ENCODE measurements around the gene GJB3.

Gene GJB3

GRCh38 chr1:34746785-34747637 is 34.0 kb upstream of the GJB3 start:
- Histone ChIP-seq H3K27me3 (ENCODE audit: control insufficient read depth in 1 of 2, insufficient read depth in 2 of 2, low read length in 2 of 2) (peaks cover 0 to 4% of the 10 kb centered on the region in 2 donors), H3K36me3 (ENCODE audit: insufficient read depth, low read length) (no peaks in the 10 kb centered on the region), H3K9ac (ENCODE audit: low read length) (no peak overlapping the region), H3K27ac (ENCODE audit: low read depth, low read length) (no peak overlapping the region), H3K4me1 (ENCODE audit: insufficient read depth, low read length) (no peaks in the 10 kb centered on the region), H3K9me3 (ENCODE audit: low read length) (no peaks in the 10 kb centered on the region), H3K4me3 (ENCODE audit: low read depth in 1 of 2, low read length in 2 of 2) (no peak overlapping the region)

- no peak overlapping the region for H3K9ac ChIP-seq (ENCODE audit: low read length)
- H3K9me3 ChIP-seq (ENCODE audit: low read length), result no peaks in the 10 kb centered on the region
- no peaks in the 10 kb centered on the region for H3K27me3 ChIP-seq (ENCODE audit: control insufficient read depth in 1 of 2, insufficient read depth in 2 of 2, low read length in 2 of 2)
- H3K4me3 ChIP-seq (ENCODE audit: low read depth in 1 of 2, low read length in 2 of 2), result no peak overlapping the region
- H3K4me1 ChIP-seq (ENCODE audit: insufficient read depth, low read length), result no peaks in the 10 kb centered on the region
- H3K27ac ChIP-seq (ENCODE audit: low read depth, low read length), result no peak overlapping the region
- H3K36me3 ChIP-seq (ENCODE audit: insufficient read depth, low read length), result no peaks in the 10 kb centered on the region
Observed at GRCh38 chr1:34747638-34747941, 33.4 kb upstream of the GJB3 start.

- Histone ChIP-seq H3K4me1 (ENCODE audit: insufficient read depth, low read length) (no peaks in the 10 kb centered on the region), H3K4me3 (ENCODE audit: low read depth in 1 of 2, low read length in 2 of 2) (no peak overlapping the region), H3K9me3 (ENCODE audit: low read length) (no peaks in the 10 kb centered on the region), H3K27me3 (ENCODE audit: control insufficient read depth in 1 of 2, insufficient read depth in 2 of 2, low read length in 2 of 2) (no peaks in the 10 kb centered on the region), H3K9ac (ENCODE audit: low read length) (no peak overlapping the region), H3K27ac (ENCODE audit: low read depth, low read length) (no peak overlapping the region), H3K36me3 (ENCODE audit: insufficient read depth, low read length) (no peaks in the 10 kb centered on the region)
Observed at GRCh38 chr1:34749992-34750391, 31.0 kb upstream of the GJB3 start.

- no peak overlapping the region for H3K27ac ChIP-seq (ENCODE audit: low read depth, low read length)
- no peaks in the 10 kb centered on the region for H3K36me3 ChIP-seq (ENCODE audit: insufficient read depth, low read length)
- H3K4me1 ChIP-seq (ENCODE audit: insufficient read depth, low read length), result no peaks in the 10 kb centered on the region
- H3K9ac ChIP-seq (ENCODE audit: low read length), result no peak overlapping the region
- H3K9me3 ChIP-seq (ENCODE audit: low read length), result no peaks in the 10 kb centered on the region
- no peaks in the 10 kb centered on the region for H3K27me3 ChIP-seq (ENCODE audit: control insufficient read depth in 1 of 2, insufficient read depth in 2 of 2, low read length in 2 of 2)
- H3K4me3 ChIP-seq (ENCODE audit: low read depth in 1 of 2, low read length in 2 of 2), result no peak overlapping the region
Observed at GRCh38 chr1:34750610-34751009, 30.4 kb upstream of the GJB3 start.

GRCh38 chr1:34753163-34753562 is 27.9 kb upstream of the GJB3 start:
- Histone ChIP-seq H3K9ac (ENCODE audit: low read length) (no peak overlapping the region), H3K4me1 (ENCODE audit: insufficient read depth, low read length) (no peaks in the 10 kb centered on the region), H3K27me3 (ENCODE audit: control insufficient read depth in 1 of 2, insufficient read depth in 2 of 2, low read length in 2 of 2) (no peaks in the 10 kb centered on the region), H3K9me3 (ENCODE audit: low read length) (no peaks in the 10 kb centered on the region), H3K4me3 (ENCODE audit: low read depth in 1 of 2, low read length in 2 of 2) (no peak overlapping the region), H3K36me3 (ENCODE audit: insufficient read depth, low read length) (no peaks in the 10 kb centered on the region), H3K27ac (ENCODE audit: low read depth, low read length) (no peak overlapping the region)

GRCh38 chr1:34754964-34755637 is 25.9 kb upstream of the GJB3 start, which contains the start of gene GJB5:
Gene GJB5, plus strand, starts transcription at chr1:34755047. Its CDS starts 2,284 bp downstream, at chr1:34757331.
- Histone ChIP-seq H3K27ac (ENCODE audit: low read depth, low read length) (no peak within 1 kb of the TSS), H3K36me3 (ENCODE audit: insufficient read depth, low read length) (no peaks in the 10 kb centered on the region), H3K9ac (ENCODE audit: low read length) (no peak within 1 kb of the TSS), H3K4me1 (ENCODE audit: insufficient read depth, low read length) (no peaks in the 10 kb centered on the region), H3K9me3 (ENCODE audit: low read length) (no peaks in the 10 kb centered on the region), H3K27me3 (ENCODE audit: control insufficient read depth in 1 of 2, insufficient read depth in 2 of 2, low read length in 2 of 2) (no peaks in the 10 kb centered on the region), H3K4me3 (ENCODE audit: low read depth in 1 of 2, low read length in 2 of 2) (no peak within 1 kb of the TSS)

GRCh38 chr1:34755961-34756360 is 25.1 kb upstream of the GJB3 start:
- H3K36me3 ChIP-seq (ENCODE audit: insufficient read depth, low read length), result no peaks in the 10 kb centered on the region

GRCh38 chr1:34757386-34757785 is 23.6 kb upstream of the GJB3 start:
- H3K27ac ChIP-seq (ENCODE audit: low read depth, low read length), result no peak overlapping the region
- H3K4me3 ChIP-seq (ENCODE audit: low read depth in 1 of 2, low read length in 2 of 2), result no peak overlapping the region
- H3K27me3 ChIP-seq (ENCODE audit: control insufficient read depth in 1 of 2, insufficient read depth in 2 of 2, low read length in 2 of 2), result no peaks in the 10 kb centered on the region
- no peaks in the 10 kb centered on the region for H3K4me1 ChIP-seq (ENCODE audit: insufficient read depth, low read length)
- H3K9me3 ChIP-seq (ENCODE audit: low read length), result no peaks in the 10 kb centered on the region
- H3K9ac ChIP-seq (ENCODE audit: low read length), result no peak overlapping the region
- no peaks in the 10 kb centered on the region for H3K36me3 ChIP-seq (ENCODE audit: insufficient read depth, low read length)

More at GRCh38 chr1:34755961-34756360, 25.1 kb upstream of the GJB3 start:
- no peaks in the 10 kb centered on the region for H3K9me3 ChIP-seq (ENCODE audit: low read length)
- H3K4me3 ChIP-seq (ENCODE audit: low read depth in 1 of 2, low read length in 2 of 2), result no peak overlapping the region
- H3K27me3 ChIP-seq (ENCODE audit: control insufficient read depth in 1 of 2, insufficient read depth in 2 of 2, low read length in 2 of 2), result no peaks in the 10 kb centered on the region
- no peak overlapping the region for H3K27ac ChIP-seq (ENCODE audit: low read depth, low read length)
- H3K9ac ChIP-seq (ENCODE audit: low read length), result no peak overlapping the region
- H3K4me1 ChIP-seq (ENCODE audit: insufficient read depth, low read length), result no peaks in the 10 kb centered on the region

GRCh38 chr1:34758751-34759150 is 22.3 kb upstream of the GJB3 start:
- Histone ChIP-seq H3K9me3 (ENCODE audit: low read length) (no peaks in the 10 kb centered on the region), H3K27me3 (ENCODE audit: control insufficient read depth in 1 of 2, insufficient read depth in 2 of 2, low read length in 2 of 2) (no peaks in the 10 kb centered on the region), H3K27ac (ENCODE audit: low read depth, low read length) (no peak overlapping the region), H3K4me3 (ENCODE audit: low read depth in 1 of 2, low read length in 2 of 2) (no peak overlapping the region), H3K36me3 (ENCODE audit: insufficient read depth, low read length) (no peaks in the 10 kb centered on the region), H3K4me1 (ENCODE audit: insufficient read depth, low read length) (no peaks in the 10 kb centered on the region), H3K9ac (ENCODE audit: low read length) (no peak overlapping the region)

GRCh38 chr1:34759503-34760357 is 21.3 kb upstream of the GJB3 start, which contains the start of gene GJB4:
Gene GJB4, plus strand, starts transcription at chr1:34759740. Its CDS starts 1,515 bp downstream, at chr1:34761255.
- Histone ChIP-seq H3K4me1 (ENCODE audit: insufficient read depth, low read length) (no peaks in the 10 kb centered on the region), H3K9me3 (ENCODE audit: low read length) (no peaks in the 10 kb centered on the region), H3K9ac (ENCODE audit: low read length) (no peak within 1 kb of the TSS), H3K27ac (ENCODE audit: low read depth, low read length) (no peak within 1 kb of the TSS), H3K4me3 (ENCODE audit: low read depth in 1 of 2, low read length in 2 of 2) (no peak within 1 kb of the TSS), H3K36me3 (ENCODE audit: insufficient read depth, low read length) (no peaks in the 10 kb centered on the region), H3K27me3 (ENCODE audit: control insufficient read depth in 1 of 2, insufficient read depth in 2 of 2, low read length in 2 of 2) (no peaks in the 10 kb centered on the region)

- Histone ChIP-seq H3K27me3 (ENCODE audit: control insufficient read depth in 1 of 2, insufficient read depth in 2 of 2, low read length in 2 of 2) (no peaks in the 10 kb centered on the region), H3K9ac (ENCODE audit: low read length) (no peak overlapping the region)
Observed at GRCh38 chr1:34761176-34761761, 19.7 kb upstream of the GJB3 start.

More at GRCh38 chr1:34761176-34761761, 19.7 kb upstream of the GJB3 start:
- no peaks in the 10 kb centered on the region for H3K36me3 ChIP-seq (ENCODE audit: insufficient read depth, low read length)
- no peaks in the 10 kb centered on the region for H3K9me3 ChIP-seq (ENCODE audit: low read length)
- H3K4me1 ChIP-seq (ENCODE audit: insufficient read depth, low read length), result no peaks in the 10 kb centered on the region
- H3K4me3 ChIP-seq (ENCODE audit: low read depth in 1 of 2, low read length in 2 of 2), result no peak overlapping the region
- H3K27ac ChIP-seq (ENCODE audit: low read depth, low read length), result no peak overlapping the region

All from muscle layer of colon (tissue), 2 donors.